DND-41 (cell line): Measurements from ENCODE around the gene NTMT1.

Source experiments
- ATAC-seq: fragments of 200-7000 bp; cut with Tn5 transposase; 3 replicates; pipeline ENCODE4 v1.9.1; 2021; ENCODE audit warnings: low read depth; ENCODE audit not compliant: insufficient read depth
- DNase-seq: peaks from one replicate; pipeline ENCODE4 v3.0.0-alpha.2; 2020
- H2AFZ ChIP-seq: 2 replicates; pipeline ENCODE4 v1.6.0; 2012; ENCODE audit warnings: low read depth, low read length
- H3K27ac ChIP-seq: 2 replicates; pipeline ENCODE4 v1.5.1; 2012; ENCODE audit warnings: low read length, inconsistent platforms
- H3K27me3 ChIP-seq: fragments of 200-600 bp; sonication (generic); 2 replicates; pipeline ENCODE4 v1.6.0; 2012; ENCODE audit warnings: low read length, mild to moderate bottlenecking, inconsistent platforms; ENCODE audit not compliant: insufficient read depth, poor library complexity
- H3K36me3 ChIP-seq: 2 replicates; pipeline ENCODE4 v1.5.1; 2012; ENCODE audit warnings: low read length, inconsistent platforms; ENCODE audit not compliant: insufficient read depth
- H3K4me1 ChIP-seq: 2 replicates; pipeline ENCODE4 v1.5.1; 2012; ENCODE audit warnings: mild to moderate bottlenecking, low read length; ENCODE audit not compliant: insufficient read depth
- H3K4me2 ChIP-seq: 2 replicates; pipeline ENCODE4 v1.6.0; 2012; ENCODE audit warnings: mild to moderate bottlenecking, moderate library complexity, low read length, inconsistent platforms; ENCODE audit not compliant: insufficient read depth
- H3K4me3 ChIP-seq, 2 experiments: fragments of 200-600 bp in 1 of 2; shearing (Covaris generic) in 1 of 2; 2 replicates each; pipeline ENCODE4 v1.5.1; 2012 to 2016; ENCODE audit warnings: inconsistent platforms in 2 of 2, low read length in 2 of 2, mild to moderate bottlenecking in 2 of 2, low read depth in 1 of 2, moderate library complexity in 1 of 2
- H3K79me2 ChIP-seq: 2 replicates; pipeline ENCODE4 v1.6.0; 2012; ENCODE audit warnings: low read length, inconsistent platforms; ENCODE audit not compliant: insufficient read depth
- H3K9ac ChIP-seq: 2 replicates; pipeline ENCODE4 v1.6.0; 2012; ENCODE audit warnings: low read depth, mild to moderate bottlenecking, inconsistent platforms, low read length, moderate library complexity
- H3K9me3 ChIP-seq: 2 replicates; pipeline ENCODE4 v1.5.1; 2012; ENCODE audit warnings: low read length, moderate library complexity, mild to moderate bottlenecking, inconsistent platforms; ENCODE audit not compliant: insufficient read depth, severe bottlenecking
- H4K20me1 ChIP-seq: 2 replicates; pipeline ENCODE4 v1.6.0; 2012; ENCODE audit warnings: low read length; ENCODE audit not compliant: insufficient read depth
- CTCF ChIP-seq: IDR thresholded peaks from 2 replicates; pipeline ENCODE4 v1.5.1; 2012; ENCODE audit warnings: borderline replicate concordance, low read length, moderate library complexity, mild to moderate bottlenecking; ENCODE audit not compliant: poor library complexity, severe bottlenecking; ENCODE audit errors: extremely low read depth
- EZH2 ChIP-seq: IDR thresholded peaks from 3 replicates; pipeline ENCODE4 v1.6.1; 2012; ENCODE audit warnings: borderline replicate concordance, low read depth, mild to moderate bottlenecking, moderate library complexity, low read length, inconsistent platforms; ENCODE audit not compliant: severe bottlenecking

NTMT1 gene

GRCh38 chr9:129613520-129614175, 12.3 kb upstream of the NTMT1 start:
- Histone ChIP-seq H3K27me3 (no peaks in the 10 kb centered on the region), H4K20me1 (no peaks in the 10 kb centered on the region), H3K4me3 (no peak overlapping the region), H3K4me1 (peaks cover 11% of the 10 kb centered on the region), H3K9me3 (no peaks in the 10 kb centered on the region), H3K36me3 (no peaks in the 10 kb centered on the region), H2AFZ (no peak overlapping the region), H3K79me2 (no peaks in the 10 kb centered on the region), H3K27ac (no peak overlapping the region), H3K9ac (no peak overlapping the region), H3K4me2 (no peak overlapping the region)
- no peak for DNase-seq
- no peak for TF ChIP-seq EZH2
- TF ChIP-seq CTCF = no peak
- no peak for ATAC-seq

GRCh38 chr9:129614932-129615331, 11.0 kb upstream of the NTMT1 start:
- Histone ChIP-seq H3K4me3 (no peak overlapping the region), H3K4me2 (no peak overlapping the region), H2AFZ (no peak overlapping the region), H3K27me3 (peaks cover 10% of the 10 kb centered on the region), H3K9me3 (no peaks in the 10 kb centered on the region), H4K20me1 (no peaks in the 10 kb centered on the region), H3K9ac (no peak overlapping the region), H3K4me1 (peaks cover 13% of the 10 kb centered on the region), H3K79me2 (no peaks in the 10 kb centered on the region), H3K27ac (no peak overlapping the region), H3K36me3 (no peaks in the 10 kb centered on the region)
- no peak for ATAC-seq
- TF ChIP-seq EZH2 (no peak), CTCF (no peak)
- DNase-seq = no peak

GRCh38 chr9:129615407-129616285, 10.3 kb upstream of the NTMT1 start:
- Histone ChIP-seq H3K4me2 (no peak overlapping the region), H3K36me3 (no peaks in the 10 kb centered on the region), H3K27ac (no peak overlapping the region), H3K9ac (no peak overlapping the region), H3K4me3 (no peak overlapping the region), H3K9me3 (no peaks in the 10 kb centered on the region), H3K4me1 (peaks cover 18% of the 10 kb centered on the region), H4K20me1 (no peaks in the 10 kb centered on the region), H3K27me3 (peaks cover 17% of the 10 kb centered on the region), H2AFZ (no peak overlapping the region), H3K79me2 (no peaks in the 10 kb centered on the region)
- TF ChIP-seq CTCF = no peak
- TF ChIP-seq EZH2 = no peak
- DNase-seq (no peak), ATAC-seq (no peak)
